T-helper 17 cell (primary cell): ENCODE results near the gene SLC27A1. TPM values are rescaled to one million over a fixed set of nuclear protein-coding genes. Genes with fewer than 3 reads are reported as not detected.
"Not testable (repeated sequence)": the region's sequence is repeated elsewhere in the genome, so short reads cannot be mapped to it uniquely, and the experiment has no call there.

ENCODE experiments used
- ATAC-seq: fragments of 150-1000 bp; cut with Tn5 transposase; 2 replicates; pipeline ENCODE4 v1.10.0; 2021; ENCODE audit warnings: mild to moderate bottlenecking, moderate library complexity
- DNase-seq, 3 donors: peaks; one replicate each; pipeline versions ENCODE4 v3.0.0 to v3.0.0-alpha.2; 2020 to 2021
- H3K9me3 ChIP-seq: one replicate; pipeline ENCODE4 v1.7.0; 2013; ENCODE audit warnings: low read length, mild to moderate bottlenecking; ENCODE audit not compliant: control insufficient read depth, poor library complexity, severe bottlenecking
- H3K27ac Mint-ChIP-seq: one replicate; pipeline ENCODE4 v1.8.0; 2022; ENCODE audit warnings: mild to moderate bottlenecking, moderate library complexity, mixed read lengths
- H3K27me3 Mint-ChIP-seq: one replicate; pipeline ENCODE4 v1.8.0; 2022; ENCODE audit warnings: mixed read lengths
- H3K36me3 Mint-ChIP-seq: one replicate; pipeline ENCODE4 v1.8.0; 2022; ENCODE audit warnings: low read depth, mixed read lengths
- H3K4me1 Mint-ChIP-seq: one replicate; pipeline ENCODE4 v1.8.0; 2022; ENCODE audit warnings: mild to moderate bottlenecking, mixed read lengths
- H3K4me3 Mint-ChIP-seq: one replicate; pipeline ENCODE4 v1.8.0; 2022; ENCODE audit warnings: mild to moderate bottlenecking, moderate library complexity, mixed read lengths
- total RNA-seq, 4 donors: library from RNA in 2 of 4; stranded (reverse) in 2 of 4; gene quantifications; one replicate each; pipeline ENCODE4 v1.2.3 and lab custom pipeline; 2022 to 2026

The SLC27A1 gene
- total RNA-seq, 2 donors from 2014 or later, result 5.8 to 7.1 TPM

GRCh38 chr19:17468302-17469091 is 1.8 kb upstream of the SLC27A1 start:
- Mint-ChIP-seq H3K27me3 (no peaks in the 10 kb centered on the region), H3K27ac (peak overlapping the region; percentile 87), H3K36me3 (peaks cover 3% of the 10 kb centered on the region), H3K4me3 (peak overlapping the region; percentile 100), H3K4me1 (peaks cover 24% of the 10 kb centered on the region)
- no peaks in the 10 kb centered on the region for H3K9me3 ChIP-seq
- ATAC-seq, result no peak
- no peak for DNase-seq

GRCh38 chr19:17469092-17469480 is 1.2 kb upstream of the SLC27A1 start:
- no peaks in the 10 kb centered on the region for H3K27me3 Mint-ChIP-seq
- H3K4me1 Mint-ChIP-seq, result peaks cover 24% of the 10 kb centered on the region
- peak overlapping the region; percentile 100 for H3K4me3 Mint-ChIP-seq
- no peak for DNase-seq
- peaks cover 3% of the 10 kb centered on the region for H3K36me3 Mint-ChIP-seq
- no peaks in the 10 kb centered on the region for H3K9me3 ChIP-seq
- H3K27ac Mint-ChIP-seq, result peak overlapping the region; percentile 87
- no peak for ATAC-seq

GRCh38 chr19:17469481-17470067 is 750 bp upstream of the SLC27A1 start:
- Mint-ChIP-seq H3K4me1 (peaks cover 24% of the 10 kb centered on the region), H3K4me3 (peak overlapping the region; percentile 100), H3K27me3 (no peaks in the 10 kb centered on the region), H3K36me3 (peaks cover 3% of the 10 kb centered on the region), H3K27ac (peak overlapping the region; percentile 87)
- ATAC-seq (peak; percentile 89), DNase-seq (peak; percentile 73 to 92 (median 91))
- H3K9me3 ChIP-seq, result no peaks in the 10 kb centered on the region

GRCh38 chr19:17471410-17472125 is 1.2 kb downstream of the SLC27A1 start:
- Mint-ChIP-seq H3K27ac (no peak overlapping the region), H3K36me3 (peaks cover 3% of the 10 kb centered on the region), H3K4me1 (peaks cover 20% of the 10 kb centered on the region), H3K27me3 (no peaks in the 10 kb centered on the region), H3K4me3 (peak overlapping the region; percentile 100)
- DNase-seq (no peak), ATAC-seq (no peak)
- no peaks in the 10 kb centered on the region for H3K9me3 ChIP-seq

- H3K27me3 Mint-ChIP-seq, result no peaks in the 10 kb centered on the region
- no peak overlapping the region for H3K27ac Mint-ChIP-seq
- DNase-seq (no peak), ATAC-seq (no peak)
- peaks cover 16% of the 10 kb centered on the region for H3K4me1 Mint-ChIP-seq
- H3K36me3 Mint-ChIP-seq, result peaks cover 3% of the 10 kb centered on the region
- H3K9me3 ChIP-seq, result no peaks in the 10 kb centered on the region
- H3K4me3 Mint-ChIP-seq, result no peak overlapping the region
Observed at GRCh38 chr19:17473041-17473440, 2.7 kb downstream of the SLC27A1 start.

- not testable (repeated sequence) for DNase-seq, H3K27me3 Mint-ChIP-seq, H3K9me3 ChIP-seq, ATAC-seq, H3K4me3 Mint-ChIP-seq, H3K4me1 Mint-ChIP-seq, H3K27ac Mint-ChIP-seq, H3K36me3 Mint-ChIP-seq
Observed at GRCh38 chr19:17475011-17475540, 4.8 kb downstream of the SLC27A1 start.

GRCh38 chr19:17475541-17476115 is 5.3 kb downstream of the SLC27A1 start:
- H3K27me3 Mint-ChIP-seq, result no peaks in the 10 kb centered on the region
- H3K4me1 Mint-ChIP-seq, result peaks cover 5% of the 10 kb centered on the region
- ATAC-seq (no peak), DNase-seq (no peak)
- no peaks in the 10 kb centered on the region for H3K36me3 Mint-ChIP-seq
- H3K27ac Mint-ChIP-seq, result no peak overlapping the region
- no peaks in the 10 kb centered on the region for H3K9me3 ChIP-seq
- no peak overlapping the region for H3K4me3 Mint-ChIP-seq

- DNase-seq (no peak), ATAC-seq (no peak)
- Mint-ChIP-seq H3K4me1 (peaks cover 5% of the 10 kb centered on the region), H3K36me3 (peaks cover under 1% of the 10 kb centered on the region), H3K27me3 (no peaks in the 10 kb centered on the region), H3K4me3 (no peak overlapping the region), H3K27ac (no peak overlapping the region)
- no peaks in the 10 kb centered on the region for H3K9me3 ChIP-seq
Observed at GRCh38 chr19:17479325-17479791, 9.0 kb downstream of the SLC27A1 start.

- H3K27ac Mint-ChIP-seq, result no peak overlapping the region
- no peaks in the 10 kb centered on the region for H3K27me3 Mint-ChIP-seq
- H3K36me3 Mint-ChIP-seq, result peaks cover 3% of the 10 kb centered on the region
- no peak overlapping the region for H3K4me3 Mint-ChIP-seq
- no peak for ATAC-seq
- H3K9me3 ChIP-seq, result no peaks in the 10 kb centered on the region
- H3K4me1 Mint-ChIP-seq, result peaks cover 8% of the 10 kb centered on the region
- no peak for DNase-seq
Observed at GRCh38 chr19:17481986-17482385, 11.7 kb downstream of the SLC27A1 start.

GRCh38 chr19:17482877-17483604 is 12.7 kb downstream of the SLC27A1 start:
- peaks cover 8% of the 10 kb centered on the region for H3K4me1 Mint-ChIP-seq
- ATAC-seq (no peak), DNase-seq (no peak)
- no peaks in the 10 kb centered on the region for H3K27me3 Mint-ChIP-seq
- no peaks in the 10 kb centered on the region for H3K9me3 ChIP-seq
- no peak overlapping the region for H3K4me3 Mint-ChIP-seq
- peaks cover 3% of the 10 kb centered on the region for H3K36me3 Mint-ChIP-seq
- H3K27ac Mint-ChIP-seq, result no peak overlapping the region

GRCh38 chr19:17483605-17484002 is 13.3 kb downstream of the SLC27A1 start:
- Mint-ChIP-seq H3K4me1 (peaks cover 12% of the 10 kb centered on the region), H3K27ac (no peak overlapping the region)
- no peak for ATAC-seq

GRCh38 chr19:17484520-17485185 is 14.3 kb downstream of the SLC27A1 start:
- no peak for DNase-seq
- H3K27me3 Mint-ChIP-seq, result no peaks in the 10 kb centered on the region

More at GRCh38 chr19:17483605-17484002, 13.3 kb downstream of the SLC27A1 start:
- Mint-ChIP-seq H3K36me3 (peaks cover 3% of the 10 kb centered on the region), H3K27me3 (no peaks in the 10 kb centered on the region), H3K4me3 (peak overlapping the region; percentile 25)
- DNase-seq, result no peak
- no peaks in the 10 kb centered on the region for H3K9me3 ChIP-seq

More at GRCh38 chr19:17484520-17485185, 14.3 kb downstream of the SLC27A1 start:
- peaks cover 3% of the 10 kb centered on the region for H3K36me3 Mint-ChIP-seq
- ATAC-seq, result no peak
- no peaks in the 10 kb centered on the region for H3K9me3 ChIP-seq
- H3K4me1 Mint-ChIP-seq, result peaks cover 17% of the 10 kb centered on the region
- H3K4me3 Mint-ChIP-seq, result peak overlapping the region; percentile 66
- H3K27ac Mint-ChIP-seq, result peak overlapping the region; percentile 54
